SK-N-SH treated with all-trans-retinoic acid at 6 μM for 48 hours (cell line): ENCODE measurements around the gene COL1A2.

Experiments used
- ATAC-seq: fragments of 200-7000 bp; cut with Tn5 transposase; 3 replicates; pipeline ENCODE4 v1.9.1; 2020; ENCODE audit warnings: mild to moderate bottlenecking, moderate library complexity
- BACH2 ChIP-seq: fragments of 250-450 bp; sonication (Bioruptor Pico); IDR thresholded peaks from 2 replicates; pipeline ENCODE4 v1.9.0; 2021; ENCODE audit warnings: mild to moderate bottlenecking, borderline replicate concordance
- CSDC2 ChIP-seq: fragments of 250-450 bp; sonication (Bioruptor Pico); IDR thresholded peaks from 2 replicates; pipeline ENCODE4 v1.5.0; 2020; ENCODE audit warnings: mild to moderate bottlenecking, moderate library complexity
- ESRRG ChIP-seq: fragments of 250-450 bp; sonication (Bioruptor Pico); IDR thresholded peaks from 2 replicates; pipeline ENCODE4 v1.6.1; 2021; ENCODE audit warnings: mild to moderate bottlenecking
- ISL1 ChIP-seq: fragments of 250-450 bp; sonication (Bioruptor Pico); IDR thresholded peaks from 2 replicates; pipeline ENCODE4 v2.1.2; 2022; ENCODE audit warnings: mild to moderate bottlenecking, moderate library complexity
- OSR1 ChIP-seq: fragments of 250-450 bp; sonication (Bioruptor Pico); IDR thresholded peaks from 2 replicates; pipeline ENCODE4 v1.8.0; 2022; ENCODE audit warnings: moderate library complexity, mild to moderate bottlenecking, inconsistent platforms
- PPARA ChIP-seq: fragments of 250-450 bp; sonication (Bioruptor Pico); IDR thresholded peaks from 2 replicates; pipeline ENCODE4 v1.5.0; 2020; ENCODE audit warnings: mild to moderate bottlenecking, borderline replicate concordance
- RARB ChIP-seq: fragments of 250-450 bp; sonication (Bioruptor Pico); IDR thresholded peaks from 2 replicates; pipeline ENCODE4 v1.8.0; 2021; ENCODE audit warnings: mild to moderate bottlenecking, moderate library complexity
- SNAI2 ChIP-seq: fragments of 250-450 bp; sonication (Bioruptor Pico); IDR thresholded peaks from 2 replicates; pipeline ENCODE4 v1.5.0; 2020; ENCODE audit warnings: mild to moderate bottlenecking, moderate library complexity
- TCF4 ChIP-seq: fragments of 250-450 bp; sonication (Bioruptor Pico); IDR thresholded peaks from 2 replicates; pipeline ENCODE4 v1.8.0; 2021; ENCODE audit warnings: mild to moderate bottlenecking, moderate library complexity, borderline replicate concordance
- TOX ChIP-seq: fragments of 250-450 bp; sonication (Bioruptor Pico); IDR thresholded peaks from 2 replicates; pipeline ENCODE4 v1.8.0; 2021; ENCODE audit warnings: mild to moderate bottlenecking, moderate library complexity, borderline replicate concordance
- ZC3H10 ChIP-seq: fragments of 250-450 bp; sonication (Bioruptor Pico); IDR thresholded peaks from 2 replicates; pipeline ENCODE4 v1.5.1; 2021; ENCODE audit warnings: mild to moderate bottlenecking, moderate library complexity
- ZFP3 ChIP-seq: fragments of 250-450 bp; sonication (Bioruptor Pico); IDR thresholded peaks from 2 replicates; pipeline ENCODE4 v1.5.0; 2020; ENCODE audit warnings: mild to moderate bottlenecking, moderate library complexity
- ZFP30 ChIP-seq: fragments of 450-650 bp; formaldehyde crosslinking; IDR thresholded peaks from 2 replicates; pipeline ENCODE4 v1.5.0; 2022; ENCODE audit warnings: mild to moderate bottlenecking, moderate library complexity
- ZNF565 ChIP-seq: fragments of 450-650 bp; formaldehyde crosslinking; conservative IDR thresholded peaks from 2 replicates; pipeline ENCODE4 v1.5.0; 2020; ENCODE audit warnings: low read depth, mild to moderate bottlenecking, moderate library complexity
- ZNF70 ChIP-seq: fragments of 450-650 bp; formaldehyde crosslinking; IDR thresholded peaks from 2 replicates; pipeline ENCODE4 v1.5.0; 2020; ENCODE audit warnings: mild to moderate bottlenecking, moderate library complexity
- ZNF8 ChIP-seq: fragments of 450-650 bp; formaldehyde crosslinking; IDR thresholded peaks from 2 replicates; pipeline ENCODE4 v1.5.0; 2020; ENCODE audit warnings: mild to moderate bottlenecking, moderate library complexity
- TF ChIP-seq, protein P1 (sequence below): fragments of 250-450 bp; sonication (Bioruptor Pico); IDR thresholded peaks from 2 replicates; pipeline ENCODE4 v1.5.1; 2021; ENCODE audit warnings: mild to moderate bottlenecking, moderate library complexity
- TF ChIP-seq, protein P2 (sequence below): fragments of 250-450 bp; sonication (Bioruptor Pico); IDR thresholded peaks from 2 replicates; pipeline ENCODE4 v1.5.1; 2020; ENCODE audit warnings: low read depth, mild to moderate bottlenecking, moderate library complexity
- TF ChIP-seq, protein P3 (sequence below): fragments of 250-450 bp; sonication (Bioruptor Pico); IDR thresholded peaks from 2 replicates; pipeline ENCODE4 v1.8.0; 2021; ENCODE audit warnings: low read depth, mild to moderate bottlenecking, moderate library complexity, borderline replicate concordance
- TF ChIP-seq, protein P4 (sequence below): fragments of 250-450 bp; sonication (Bioruptor Pico); IDR thresholded peaks from 2 replicates; pipeline ENCODE4 v1.8.0; 2020; ENCODE audit warnings: mild to moderate bottlenecking, moderate library complexity, borderline replicate concordance
- TF ChIP-seq, protein P5 (sequence below): fragments of 250-450 bp; sonication (Bioruptor Pico); IDR thresholded peaks from 2 replicates; pipeline ENCODE4 v1.5.0; 2020; ENCODE audit warnings: mild to moderate bottlenecking, moderate library complexity

The COL1A2 gene

DNA sequence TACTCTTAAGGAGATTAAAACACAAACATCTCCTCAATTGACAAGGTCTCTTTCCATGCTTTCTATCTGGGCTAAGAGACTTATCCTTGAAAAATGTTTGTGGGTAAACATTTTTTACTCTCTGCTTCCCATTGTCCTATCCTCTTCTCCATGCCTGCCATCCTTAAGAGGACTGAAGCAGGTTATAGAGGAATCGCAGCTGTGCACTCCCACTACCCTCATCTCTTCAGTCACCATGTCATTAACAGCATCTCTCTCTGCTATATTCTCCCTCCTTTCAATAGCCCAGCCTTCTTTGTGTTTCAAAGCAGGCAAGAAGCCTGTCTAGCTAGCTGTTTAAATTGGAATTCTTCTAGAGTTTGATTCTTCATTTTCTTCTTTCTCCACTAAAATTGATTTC, 22.6 kb downstream of the COL1A2 start:
- TF ChIP-seq CSDC2 (CRISPR knock-in tag) (no peak), ZNF8 (CRISPR knock-in tag) (no peak), OSR1 (CRISPR knock-in tag) (no peak), ISL1 (CRISPR knock-in tag) (no peak), ZNF70 (CRISPR knock-in tag) (no peak), ZFP3 (no peak), SNAI2 (CRISPR knock-in tag) (no peak), RARB (CRISPR knock-in tag) (no peak), ZC3H10 (CRISPR knock-in tag) (no peak), ZFP30 (no peak), PPARA (CRISPR knock-in tag) (no peak), ZNF565 (CRISPR knock-in tag) (no peak), ESRRG (CRISPR knock-in tag) (no peak)
- TF ChIP-seq, protein P1, sequence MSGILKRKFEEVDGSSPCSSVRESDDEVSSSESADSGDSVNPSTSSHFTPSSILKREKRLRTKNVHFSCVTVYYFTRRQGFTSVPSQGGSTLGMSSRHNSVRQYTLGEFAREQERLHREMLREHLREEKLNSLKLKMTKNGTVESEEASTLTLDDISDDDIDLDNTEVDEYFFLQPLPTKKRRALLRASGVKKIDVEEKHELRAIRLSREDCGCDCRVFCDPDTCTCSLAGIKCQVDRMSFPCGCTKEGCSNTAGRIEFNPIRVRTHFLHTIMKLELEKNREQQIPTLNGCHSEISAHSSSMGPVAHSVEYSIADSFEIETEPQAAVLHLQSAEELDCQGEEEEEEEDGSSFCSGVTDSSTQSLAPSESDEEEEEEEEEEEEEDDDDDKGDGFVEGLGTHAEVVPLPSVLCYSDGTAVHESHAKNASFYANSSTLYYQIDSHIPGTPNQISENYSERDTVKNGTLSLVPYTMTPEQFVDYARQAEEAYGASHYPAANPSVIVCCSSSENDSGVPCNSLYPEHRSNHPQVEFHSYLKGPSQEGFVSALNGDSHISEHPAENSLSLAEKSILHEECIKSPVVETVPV (CRISPR knock-in tag), result no peak
- TF ChIP-seq, protein P2, sequence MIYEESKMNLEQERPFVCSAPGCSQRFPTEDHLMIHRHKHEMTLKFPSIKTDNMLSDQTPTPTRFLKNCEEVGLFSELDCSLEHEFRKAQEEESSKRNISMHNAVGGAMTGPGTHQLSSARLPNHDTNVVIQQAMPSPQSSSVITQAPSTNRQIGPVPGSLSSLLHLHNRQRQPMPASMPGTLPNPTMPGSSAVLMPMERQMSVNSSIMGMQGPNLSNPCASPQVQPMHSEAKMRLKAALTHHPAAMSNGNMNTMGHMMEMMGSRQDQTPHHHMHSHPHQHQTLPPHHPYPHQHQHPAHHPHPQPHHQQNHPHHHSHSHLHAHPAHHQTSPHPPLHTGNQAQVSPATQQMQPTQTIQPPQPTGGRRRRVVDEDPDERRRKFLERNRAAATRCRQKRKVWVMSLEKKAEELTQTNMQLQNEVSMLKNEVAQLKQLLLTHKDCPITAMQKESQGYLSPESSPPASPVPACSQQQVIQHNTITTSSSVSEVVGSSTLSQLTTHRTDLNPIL, result no peak
- TF ChIP-seq, protein P3, sequence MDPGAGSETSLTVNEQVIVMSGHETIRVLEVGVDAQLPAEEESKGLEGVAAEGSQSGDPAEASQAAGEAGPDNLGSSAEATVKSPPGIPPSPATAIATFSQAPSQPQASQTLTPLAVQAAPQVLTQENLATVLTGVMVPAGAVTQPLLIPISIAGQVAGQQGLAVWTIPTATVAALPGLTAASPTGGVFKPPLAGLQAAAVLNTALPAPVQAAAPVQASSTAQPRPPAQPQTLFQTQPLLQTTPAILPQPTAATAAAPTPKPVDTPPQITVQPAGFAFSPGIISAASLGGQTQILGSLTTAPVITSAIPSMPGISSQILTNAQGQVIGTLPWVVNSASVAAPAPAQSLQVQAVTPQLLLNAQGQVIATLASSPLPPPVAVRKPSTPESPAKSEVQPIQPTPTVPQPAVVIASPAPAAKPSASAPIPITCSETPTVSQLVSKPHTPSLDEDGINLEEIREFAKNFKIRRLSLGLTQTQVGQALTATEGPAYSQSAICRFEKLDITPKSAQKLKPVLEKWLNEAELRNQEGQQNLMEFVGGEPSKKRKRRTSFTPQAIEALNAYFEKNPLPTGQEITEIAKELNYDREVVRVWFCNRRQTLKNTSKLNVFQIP (CRISPR knock-in tag), result no peak
- TF ChIP-seq, protein P4, sequence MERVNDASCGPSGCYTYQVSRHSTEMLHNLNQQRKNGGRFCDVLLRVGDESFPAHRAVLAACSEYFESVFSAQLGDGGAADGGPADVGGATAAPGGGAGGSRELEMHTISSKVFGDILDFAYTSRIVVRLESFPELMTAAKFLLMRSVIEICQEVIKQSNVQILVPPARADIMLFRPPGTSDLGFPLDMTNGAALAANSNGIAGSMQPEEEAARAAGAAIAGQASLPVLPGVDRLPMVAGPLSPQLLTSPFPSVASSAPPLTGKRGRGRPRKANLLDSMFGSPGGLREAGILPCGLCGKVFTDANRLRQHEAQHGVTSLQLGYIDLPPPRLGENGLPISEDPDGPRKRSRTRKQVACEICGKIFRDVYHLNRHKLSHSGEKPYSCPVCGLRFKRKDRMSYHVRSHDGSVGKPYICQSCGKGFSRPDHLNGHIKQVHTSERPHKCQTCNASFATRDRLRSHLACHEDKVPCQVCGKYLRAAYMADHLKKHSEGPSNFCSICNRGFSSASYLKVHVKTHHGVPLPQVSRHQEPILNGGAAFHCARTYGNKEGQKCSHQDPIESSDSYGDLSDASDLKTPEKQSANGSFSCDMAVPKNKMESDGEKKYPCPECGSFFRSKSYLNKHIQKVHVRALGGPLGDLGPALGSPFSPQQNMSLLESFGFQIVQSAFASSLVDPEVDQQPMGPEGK (CRISPR knock-in tag), result no peak
- TF ChIP-seq, protein P5, sequence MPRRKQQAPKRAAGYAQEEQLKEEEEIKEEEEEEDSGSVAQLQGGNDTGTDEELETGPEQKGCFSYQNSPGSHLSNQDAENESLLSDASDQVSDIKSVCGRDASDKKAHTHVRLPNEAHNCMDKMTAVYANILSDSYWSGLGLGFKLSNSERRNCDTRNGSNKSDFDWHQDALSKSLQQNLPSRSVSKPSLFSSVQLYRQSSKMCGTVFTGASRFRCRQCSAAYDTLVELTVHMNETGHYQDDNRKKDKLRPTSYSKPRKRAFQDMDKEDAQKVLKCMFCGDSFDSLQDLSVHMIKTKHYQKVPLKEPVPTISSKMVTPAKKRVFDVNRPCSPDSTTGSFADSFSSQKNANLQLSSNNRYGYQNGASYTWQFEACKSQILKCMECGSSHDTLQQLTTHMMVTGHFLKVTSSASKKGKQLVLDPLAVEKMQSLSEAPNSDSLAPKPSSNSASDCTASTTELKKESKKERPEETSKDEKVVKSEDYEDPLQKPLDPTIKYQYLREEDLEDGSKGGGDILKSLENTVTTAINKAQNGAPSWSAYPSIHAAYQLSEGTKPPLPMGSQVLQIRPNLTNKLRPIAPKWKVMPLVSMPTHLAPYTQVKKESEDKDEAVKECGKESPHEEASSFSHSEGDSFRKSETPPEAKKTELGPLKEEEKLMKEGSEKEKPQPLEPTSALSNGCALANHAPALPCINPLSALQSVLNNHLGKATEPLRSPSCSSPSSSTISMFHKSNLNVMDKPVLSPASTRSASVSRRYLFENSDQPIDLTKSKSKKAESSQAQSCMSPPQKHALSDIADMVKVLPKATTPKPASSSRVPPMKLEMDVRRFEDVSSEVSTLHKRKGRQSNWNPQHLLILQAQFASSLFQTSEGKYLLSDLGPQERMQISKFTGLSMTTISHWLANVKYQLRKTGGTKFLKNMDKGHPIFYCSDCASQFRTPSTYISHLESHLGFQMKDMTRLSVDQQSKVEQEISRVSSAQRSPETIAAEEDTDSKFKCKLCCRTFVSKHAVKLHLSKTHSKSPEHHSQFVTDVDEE, result no peak
- no peak for ATAC-seq

DNA sequence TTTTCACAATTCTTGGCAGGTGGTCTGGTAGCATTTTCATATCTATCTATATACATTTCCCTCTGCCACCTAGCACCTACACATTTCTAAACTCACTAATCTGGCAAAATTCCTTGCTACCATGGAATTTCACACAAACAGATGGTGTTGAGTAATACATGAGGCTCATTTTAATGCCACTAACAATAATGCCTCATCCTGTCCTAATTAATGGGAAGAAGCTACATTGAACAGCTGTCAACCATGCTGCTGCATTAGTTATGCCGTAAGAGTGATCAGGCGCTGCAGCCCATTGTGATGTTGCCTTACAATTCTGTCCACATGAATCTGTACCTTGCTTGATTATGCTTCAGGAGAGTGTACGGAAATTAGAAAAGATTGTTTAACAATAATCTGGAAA, 23.2 kb downstream of the COL1A2 start:
- ATAC-seq, result no peak
- no peak for TF ChIP-seq BACH2 (CRISPR knock-in tag)
- TF ChIP-seq PPARA (CRISPR knock-in tag), result no peak
- TF ChIP-seq TOX (CRISPR knock-in tag), result no peak
- TF ChIP-seq, protein P1 (CRISPR knock-in tag), result no peak
- TF ChIP-seq TCF4 (CRISPR knock-in tag), result no peak
- TF ChIP-seq, protein P2, result no peak
- no peak for TF ChIP-seq ZC3H10 (CRISPR knock-in tag)
- TF ChIP-seq ZFP3, result no peak
- TF ChIP-seq, protein P5, result no peak
- no peak for TF ChIP-seq ISL1 (CRISPR knock-in tag)
- TF ChIP-seq, protein P4 (CRISPR knock-in tag), result no peak
- TF ChIP-seq RARB (CRISPR knock-in tag), result no peak
- no peak for TF ChIP-seq ZNF565 (CRISPR knock-in tag)
- TF ChIP-seq ZNF8 (CRISPR knock-in tag), result no peak
- TF ChIP-seq CSDC2 (CRISPR knock-in tag), result no peak
